Endodermal cell (in vitro differentiated cells): ENCODE data around the gene DDX28. TPM values are rescaled to one million over a fixed set of nuclear protein-coding genes. Genes with fewer than 3 reads are reported as not detected.
A peak's percentile ranks its signal among the peaks of the same experiment; 100 is the strongest.

Source experiments
- DNase-seq: peaks from one replicate; pipeline ENCODE4 v3.0.0-alpha.2; 2017
- H3K27ac ChIP-seq: 2 replicates; pipeline ENCODE4 v1.5.1; 2013; ENCODE audit warnings: mild to moderate bottlenecking, low read depth, low read length, moderate library complexity
- H3K27me3 ChIP-seq: 2 replicates; pipeline ENCODE4 v1.6.1; 2013; ENCODE audit warnings: mild to moderate bottlenecking, low read length, moderate library complexity; ENCODE audit not compliant: insufficient read depth, control insufficient read depth, poor library complexity, severe bottlenecking
- H3K36me3 ChIP-seq: 2 replicates; pipeline ENCODE4 v1.7.0; 2013; ENCODE audit warnings: mild to moderate bottlenecking, low read length, moderate library complexity; ENCODE audit not compliant: control insufficient read depth, insufficient read depth
- H3K4me1 ChIP-seq: one replicate; pipeline ENCODE4 v1.7.0; 2013; ENCODE audit warnings: low read length; ENCODE audit not compliant: control insufficient read depth, insufficient read depth
- H3K4me3 ChIP-seq: 2 replicates; pipeline ENCODE4 v1.5.1; 2013; ENCODE audit warnings: mild to moderate bottlenecking, low read length, moderate library complexity
- H3K9ac ChIP-seq: 2 replicates; pipeline ENCODE4 v1.6.1; 2013; ENCODE audit warnings: mild to moderate bottlenecking, low read length, moderate library complexity; ENCODE audit not compliant: poor library complexity, severe bottlenecking; ENCODE audit errors: extremely low read depth
- H3K9me3 ChIP-seq: 2 replicates; pipeline ENCODE4 v1.6.1; 2013; ENCODE audit warnings: mild to moderate bottlenecking, low read length, moderate library complexity; ENCODE audit not compliant: control insufficient read depth
- H3K27ac Mint-ChIP-seq: 2 replicates; pipeline ENCODE4 v1.8.0; 2020; ENCODE audit warnings: mixed read lengths
- H3K27me3 Mint-ChIP-seq: 2 replicates; pipeline ENCODE4 v1.8.0; 2021; ENCODE audit warnings: mild to moderate bottlenecking, mixed read lengths; ENCODE audit not compliant: insufficient read depth
- H3K36me3 Mint-ChIP-seq: 2 replicates; pipeline ENCODE4 v1.8.0; 2020; ENCODE audit warnings: low read depth, mixed read lengths
- H3K4me1 Mint-ChIP-seq: 2 replicates; pipeline ENCODE4 v1.8.0; 2020; ENCODE audit warnings: mixed read lengths
- H3K4me3 Mint-ChIP-seq: 2 replicates; pipeline ENCODE4 v1.8.0; 2020; ENCODE audit warnings: mild to moderate bottlenecking, moderate library complexity, mixed read lengths
- H3K9me3 Mint-ChIP-seq: 2 replicates; pipeline ENCODE4 v1.8.0; 2020; ENCODE audit warnings: mild to moderate bottlenecking, mixed read lengths
- WGBS, 2 experiments: methylation state at CpG; one replicate each; pipeline versions ENCODE4 v1.1.5 to v1.1.7; 2013; ENCODE audit warnings: missing lambda C conversion rate in 2 of 2, mixed read lengths in 1 of 2; ENCODE audit not compliant: insufficient coverage in 1 of 2, insufficient read length in 1 of 2; 5-methylcytosine and 5-hydroxymethylcytosine counted together
- total RNA-seq, 2 donors: library from RNA; stranded (reverse); fragmentation: NEBNext Ultra II Directional in 1 of 2; extraction: Animal tissue kit (Norgen Biotek cat#: 25700) in 1 of 2; gene quantifications; 2 replicates in 1 of 2; 3 replicates in 1 of 2; pipeline ENCODE4 v1.2.1, GENCODE V29; 2021
- TF ChIP-seq, protein P1 (sequence below): fragments of 200-600 bp; sonication (generic); conservative IDR thresholded peaks from 2 replicates; pipeline ENCODE4 v1.5.0; 2021; ENCODE audit warnings: antibody characterized with exemption, mild to moderate bottlenecking

The DDX28 gene
- total RNA-seq, 2 donors from 2014 or later = 12.1 to 12.3 TPM

DNA sequence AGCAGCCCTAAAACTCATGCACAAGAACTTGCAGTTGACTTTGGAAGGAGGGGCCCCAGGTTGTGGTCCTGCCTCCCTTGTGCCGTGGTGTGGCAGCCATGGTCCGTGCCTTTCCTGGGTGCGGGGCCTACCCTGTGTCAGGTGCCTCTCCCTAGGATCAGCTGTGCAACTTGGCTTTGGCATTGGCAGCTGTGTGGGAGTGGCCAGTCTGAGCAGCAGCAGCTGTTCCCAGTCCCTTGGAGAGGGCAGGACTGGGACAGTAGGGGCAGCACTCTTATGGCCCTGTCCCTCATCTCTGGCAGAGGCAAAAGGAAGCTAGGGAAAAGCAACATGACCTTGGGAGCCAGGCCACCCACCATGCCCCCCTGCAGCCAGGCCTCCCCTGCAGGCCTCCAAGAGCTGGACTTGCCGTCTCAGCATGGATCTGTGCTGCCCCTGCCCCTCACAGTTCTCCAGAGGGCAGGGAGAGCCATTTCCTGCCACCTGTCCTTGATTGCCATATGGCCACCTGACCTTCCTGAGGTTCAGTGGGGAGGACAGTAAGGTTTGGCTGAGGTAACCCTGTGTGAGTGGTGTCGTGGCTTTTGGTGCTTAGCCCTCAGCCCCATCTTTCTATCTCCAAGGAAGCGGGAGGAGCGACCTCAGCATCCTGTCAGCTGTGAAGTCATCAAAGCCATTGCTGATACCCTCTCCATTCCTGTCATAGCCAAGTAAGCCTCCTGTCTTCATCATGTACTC lies 46.6 kb upstream of the DDX28 start:
- WGBS, 2 experiments = 87 to 100% methylated on average over 3 to 7 of the region's 7 CpGs
- no peak overlapping the region for H3K9ac ChIP-seq
- DNase-seq = no peak

GRCh38 chr16:68068926-68069325 lies 45.9 kb upstream of the DDX28 start:
- no peaks in the 10 kb centered on the region for H3K4me1 Mint-ChIP-seq
- H3K27me3 Mint-ChIP-seq = no peaks in the 10 kb centered on the region
- H3K27me3 ChIP-seq = no peaks in the 10 kb centered on the region
- no peak overlapping the region for H3K27ac Mint-ChIP-seq
- peaks cover 55% of the 10 kb centered on the region for H3K36me3 ChIP-seq
- H3K9ac ChIP-seq = no peak overlapping the region
- H3K27ac ChIP-seq = no peak overlapping the region
- H3K4me3 Mint-ChIP-seq = no peak overlapping the region
- no peaks in the 10 kb centered on the region for H3K9me3 Mint-ChIP-seq
- H3K4me1 ChIP-seq = no peaks in the 10 kb centered on the region
- no peak for DNase-seq
- H3K36me3 Mint-ChIP-seq = peaks cover 36% of the 10 kb centered on the region
- no peaks in the 10 kb centered on the region for H3K9me3 ChIP-seq
- H3K4me3 ChIP-seq = no peak overlapping the region
- 96 to 98% methylated on average over 7 to 9 of the region's 9 CpGs for WGBS, 2 experiments
- TF ChIP-seq, protein P1, sequence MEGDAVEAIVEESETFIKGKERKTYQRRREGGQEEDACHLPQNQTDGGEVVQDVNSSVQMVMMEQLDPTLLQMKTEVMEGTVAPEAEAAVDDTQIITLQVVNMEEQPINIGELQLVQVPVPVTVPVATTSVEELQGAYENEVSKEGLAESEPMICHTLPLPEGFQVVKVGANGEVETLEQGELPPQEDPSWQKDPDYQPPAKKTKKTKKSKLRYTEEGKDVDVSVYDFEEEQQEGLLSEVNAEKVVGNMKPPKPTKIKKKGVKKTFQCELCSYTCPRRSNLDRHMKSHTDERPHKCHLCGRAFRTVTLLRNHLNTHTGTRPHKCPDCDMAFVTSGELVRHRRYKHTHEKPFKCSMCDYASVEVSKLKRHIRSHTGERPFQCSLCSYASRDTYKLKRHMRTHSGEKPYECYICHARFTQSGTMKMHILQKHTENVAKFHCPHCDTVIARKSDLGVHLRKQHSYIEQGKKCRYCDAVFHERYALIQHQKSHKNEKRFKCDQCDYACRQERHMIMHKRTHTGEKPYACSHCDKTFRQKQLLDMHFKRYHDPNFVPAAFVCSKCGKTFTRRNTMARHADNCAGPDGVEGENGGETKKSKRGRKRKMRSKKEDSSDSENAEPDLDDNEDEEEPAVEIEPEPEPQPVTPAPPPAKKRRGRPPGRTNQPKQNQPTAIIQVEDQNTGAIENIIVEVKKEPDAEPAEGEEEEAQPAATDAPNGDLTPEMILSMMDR = no peak

More for the DNA sequence above, 46.6 kb upstream of the DDX28 start:
- no peaks in the 10 kb centered on the region for H3K9me3 ChIP-seq
- H3K4me1 ChIP-seq = no peaks in the 10 kb centered on the region
- Mint-ChIP-seq H3K4me3 (no peak overlapping the region), H3K27me3 (no peaks in the 10 kb centered on the region), H3K36me3 (peaks cover 39% of the 10 kb centered on the region), H3K27ac (no peak overlapping the region), H3K9me3 (no peaks in the 10 kb centered on the region), H3K4me1 (no peaks in the 10 kb centered on the region)
- H3K4me3 ChIP-seq = no peak overlapping the region
- peaks cover 57% of the 10 kb centered on the region for H3K36me3 ChIP-seq
- no peaks in the 10 kb centered on the region for H3K27me3 ChIP-seq
- H3K27ac ChIP-seq = no peak overlapping the region
- TF ChIP-seq, protein P1 = no peak

DNA sequence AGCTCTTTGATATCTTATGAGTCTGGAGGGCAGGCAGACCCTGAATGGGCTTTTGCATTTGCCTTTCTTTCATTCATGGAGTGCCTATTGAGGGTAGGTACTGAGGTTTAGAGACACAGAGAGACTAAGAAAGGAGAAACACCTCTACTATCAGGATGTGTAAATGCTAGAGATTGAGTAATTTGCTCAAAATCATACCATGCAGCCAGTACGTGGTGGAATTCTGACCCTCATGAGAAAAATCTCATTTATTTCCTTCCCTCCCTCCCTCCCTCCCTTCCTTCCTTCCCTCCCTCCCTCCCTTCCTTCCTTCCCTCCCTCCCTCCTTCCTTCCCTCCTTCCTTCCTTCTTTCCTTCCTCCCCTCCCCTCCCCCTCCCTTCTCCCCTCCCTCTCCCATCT lies 43.7 kb upstream of the DDX28 start:
- H3K9me3 ChIP-seq = no peaks in the 10 kb centered on the region
- Mint-ChIP-seq H3K36me3 (peaks cover 30% of the 10 kb centered on the region), H3K27me3 (no peaks in the 10 kb centered on the region), H3K27ac (no peak overlapping the region), H3K9me3 (no peaks in the 10 kb centered on the region), H3K4me1 (no peaks in the 10 kb centered on the region), H3K4me3 (no peak overlapping the region)
- H3K36me3 ChIP-seq = peaks cover 48% of the 10 kb centered on the region
- H3K4me3 ChIP-seq = no peak overlapping the region
- no peaks in the 10 kb centered on the region for H3K4me1 ChIP-seq
- H3K9ac ChIP-seq = no peak overlapping the region
- no peaks in the 10 kb centered on the region for H3K27me3 ChIP-seq
- no peak overlapping the region for H3K27ac ChIP-seq
- peak; percentile 4 for DNase-seq
- TF ChIP-seq, protein P1 = no peak
- no CpG with 5 or more reads among the region's 1 CpG for WGBS, 2 experiments
